ENCODE measurements around the gene TBPL1. TPM values are rescaled to one million over a fixed set of nuclear protein-coding genes. Genes with fewer than 3 reads are reported as not detected.

TBPL1 gene
- total RNA-seq, 1 donor from 2014 or later = 40.5 TPM

- H3K9me3 Mint-ChIP-seq = no peaks in the 10 kb centered on the region
- H3K27ac Mint-ChIP-seq = no peak overlapping the region
- no peaks in the 10 kb centered on the region for H3K27me3 Mint-ChIP-seq (ENCODE audit: insufficient read depth)
- peaks cover 32% of the 10 kb centered on the region for H3K36me3 Mint-ChIP-seq (ENCODE audit: low read depth)
- peaks cover 37% of the 10 kb centered on the region for H3K4me1 Mint-ChIP-seq (ENCODE audit: low read depth)
- no peak for DNase-seq (ENCODE audit: low spot score)
- intact Hi-C loops (cut with micrococcal nuclease) = loop anchor here (2.0 kb wide), 1 partner anchor 14 kb away; no protein-coding TSS in a partner anchor
- H3K4me3 Mint-ChIP-seq = no peak overlapping the region
These were observed 33.9 kb downstream of the TBPL1 start for GRCh38 chr6:133986942-133987341.

- Mint-ChIP-seq H3K9me3 (no peaks in the 10 kb centered on the region), H3K27me3 (ENCODE audit: insufficient read depth) (no peaks in the 10 kb centered on the region), H3K27ac (no peak overlapping the region), H3K4me1 (ENCODE audit: low read depth) (peaks cover 18% of the 10 kb centered on the region), H3K4me3 (no peak overlapping the region), H3K36me3 (ENCODE audit: low read depth) (peaks cover 18% of the 10 kb centered on the region)
- intact Hi-C loops (cut with micrococcal nuclease) = no loop called here
- no peak for DNase-seq (ENCODE audit: low spot score)
These were observed 36.5 kb downstream of the TBPL1 start for GRCh38 chr6:133989525-133989924.

DNA sequence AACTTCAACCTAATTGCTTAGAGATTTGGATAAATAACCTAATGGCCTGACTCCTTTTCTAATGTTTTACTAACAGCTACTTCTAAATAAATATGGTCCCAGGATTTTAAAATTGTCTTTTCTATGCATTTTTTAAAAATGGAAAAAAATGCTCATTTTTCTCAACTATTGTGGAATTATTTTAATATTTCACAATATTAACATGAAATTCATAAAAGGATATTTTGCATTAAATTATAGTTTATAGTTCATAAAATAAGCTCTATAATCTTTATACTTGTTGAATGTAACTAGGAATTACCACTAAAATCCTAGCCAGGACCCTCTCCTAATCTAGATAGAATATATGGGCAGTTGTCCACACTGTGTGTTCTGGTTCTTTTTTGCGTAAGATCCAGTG, 37.3 kb downstream of the TBPL1 start:
- intact Hi-C loops (cut with micrococcal nuclease) = no loop called here
- no peaks in the 10 kb centered on the region for H3K27me3 Mint-ChIP-seq (ENCODE audit: insufficient read depth)
- no peak for DNase-seq (ENCODE audit: low spot score)
- H3K4me1 Mint-ChIP-seq (ENCODE audit: low read depth) = peaks cover 17% of the 10 kb centered on the region
- peaks cover 14% of the 10 kb centered on the region for H3K36me3 Mint-ChIP-seq (ENCODE audit: low read depth)
- no peak overlapping the region for H3K4me3 Mint-ChIP-seq
- H3K27ac Mint-ChIP-seq = no peak overlapping the region
- H3K9me3 Mint-ChIP-seq = no peaks in the 10 kb centered on the region

- peaks cover 7% of the 10 kb centered on the region for H3K36me3 Mint-ChIP-seq (ENCODE audit: low read depth)
- no peaks in the 10 kb centered on the region for H3K27me3 Mint-ChIP-seq (ENCODE audit: insufficient read depth)
- H3K4me1 Mint-ChIP-seq (ENCODE audit: low read depth) = peaks cover 9% of the 10 kb centered on the region
- H3K27ac Mint-ChIP-seq = no peak overlapping the region
- H3K9me3 Mint-ChIP-seq = no peaks in the 10 kb centered on the region
- no peak overlapping the region for H3K4me3 Mint-ChIP-seq
- intact Hi-C loops (cut with micrococcal nuclease) = no loop called here
- DNase-seq (ENCODE audit: low spot score) = no peak
These were observed 38.1 kb downstream of the TBPL1 start for GRCh38 chr6:133991096-133991593.

DNA sequence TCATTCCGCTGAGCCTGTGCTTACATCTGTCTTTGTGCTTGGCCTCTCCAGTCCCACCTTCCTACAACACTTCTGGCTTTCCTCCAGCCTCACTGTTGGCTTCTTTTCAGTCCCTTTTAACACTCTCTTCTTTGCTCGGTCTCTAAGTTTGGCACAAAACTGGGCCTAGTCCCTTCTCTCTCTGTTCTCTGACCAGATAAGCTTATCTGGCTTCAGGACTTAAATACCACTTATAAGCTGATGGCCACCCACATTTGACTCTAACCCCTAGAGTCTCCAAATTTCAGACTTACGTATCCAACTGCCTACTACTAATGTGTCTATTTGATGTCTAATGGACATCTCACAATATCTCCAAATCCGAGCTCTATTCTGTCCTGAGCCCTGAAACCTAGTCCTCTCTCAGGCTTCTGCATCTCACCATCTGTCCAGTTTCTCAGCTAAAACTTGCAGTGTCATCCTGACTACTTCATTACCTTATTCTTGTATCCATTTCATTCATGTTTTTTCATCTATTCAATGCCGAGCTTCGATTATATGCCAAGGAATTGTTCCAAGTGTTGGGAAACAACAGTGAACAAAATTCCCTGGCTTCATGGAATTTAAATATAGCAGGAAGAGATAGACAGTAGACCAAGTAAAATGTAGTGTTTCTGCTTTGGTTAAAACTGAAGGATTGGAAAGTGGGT, 40.1 kb downstream of the TBPL1 start:
- Mint-ChIP-seq H3K4me3 (no peak overlapping the region), H3K9me3 (no peaks in the 10 kb centered on the region), H3K27me3 (ENCODE audit: insufficient read depth) (no peaks in the 10 kb centered on the region), H3K4me1 (ENCODE audit: low read depth) (no peaks in the 10 kb centered on the region), H3K27ac (no peak overlapping the region), H3K36me3 (ENCODE audit: low read depth) (peaks cover 4% of the 10 kb centered on the region)
- no peak for DNase-seq (ENCODE audit: low spot score)
- intact Hi-C loops (cut with micrococcal nuclease) = no loop called here

GRCh38 chr6:133995296-133995695, 42.3 kb downstream of the TBPL1 start:
- DNase-seq (ENCODE audit: low spot score) = no peak
- no peak overlapping the region for H3K4me3 Mint-ChIP-seq
- intact Hi-C loops (cut with micrococcal nuclease) = no loop called here
- H3K27ac Mint-ChIP-seq = no peak overlapping the region
- peaks cover 2% of the 10 kb centered on the region for H3K36me3 Mint-ChIP-seq (ENCODE audit: low read depth)
- H3K27me3 Mint-ChIP-seq (ENCODE audit: insufficient read depth) = no peaks in the 10 kb centered on the region
- no peaks in the 10 kb centered on the region for H3K4me1 Mint-ChIP-seq (ENCODE audit: low read depth)
- no peaks in the 10 kb centered on the region for H3K9me3 Mint-ChIP-seq

DNA sequence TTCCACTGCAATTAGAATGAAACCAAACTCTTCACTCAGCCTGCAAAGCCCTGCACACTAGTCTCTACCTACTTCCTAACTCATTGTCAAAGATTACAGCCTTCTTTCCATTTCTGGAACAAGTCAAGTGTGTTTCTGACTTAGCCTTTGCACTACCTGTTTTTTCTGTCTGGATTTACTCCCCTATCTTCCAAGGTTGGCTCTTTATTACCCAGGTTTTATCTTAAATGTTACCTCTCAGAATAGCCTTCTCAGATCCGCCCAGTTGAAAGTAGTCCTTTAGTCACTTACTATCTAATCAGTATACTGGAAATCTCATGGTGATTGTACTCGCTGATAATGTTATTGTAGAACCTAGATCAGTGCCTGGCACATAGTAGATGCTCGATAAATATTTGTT, 42.7 kb downstream of the TBPL1 start:
- no peak overlapping the region for H3K27ac Mint-ChIP-seq
- no peak overlapping the region for H3K4me3 Mint-ChIP-seq
- H3K27me3 Mint-ChIP-seq (ENCODE audit: insufficient read depth) = no peaks in the 10 kb centered on the region
- H3K4me1 Mint-ChIP-seq (ENCODE audit: low read depth) = no peaks in the 10 kb centered on the region
- H3K9me3 Mint-ChIP-seq = no peaks in the 10 kb centered on the region
- no peak for DNase-seq (ENCODE audit: low spot score)
- H3K36me3 Mint-ChIP-seq (ENCODE audit: low read depth) = no peaks in the 10 kb centered on the region
- intact Hi-C loops (cut with micrococcal nuclease) = no loop called here

DNA sequence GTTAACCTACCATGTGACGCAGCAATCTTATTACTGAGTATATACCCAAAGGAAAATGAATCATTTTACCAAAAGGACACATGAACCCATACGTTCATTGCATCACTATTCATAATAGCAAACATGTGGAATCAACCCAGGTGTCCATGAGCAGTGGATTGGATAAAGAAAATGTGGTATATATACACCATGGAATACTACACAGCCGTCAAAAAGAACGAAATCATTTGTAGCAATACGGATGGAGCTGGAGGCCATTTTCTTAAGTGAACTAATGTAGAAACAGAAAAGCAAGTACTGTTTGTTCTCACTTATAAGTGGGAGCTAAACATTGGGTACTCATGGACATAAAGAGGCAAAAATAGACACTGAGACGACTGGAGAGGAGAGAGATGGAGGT, 44.2 kb downstream of the TBPL1 start:
- Mint-ChIP-seq H3K27me3 (ENCODE audit: insufficient read depth) (peaks cover 1% of the 10 kb centered on the region), H3K9me3 (no peaks in the 10 kb centered on the region), H3K36me3 (ENCODE audit: low read depth) (no peaks in the 10 kb centered on the region), H3K4me1 (ENCODE audit: low read depth) (no peaks in the 10 kb centered on the region), H3K27ac (no peak overlapping the region), H3K4me3 (no peak overlapping the region)
- intact Hi-C loops (cut with micrococcal nuclease) = no loop called here
- DNase-seq (ENCODE audit: low spot score) = no peak

GRCh38 chr6:133999305-133999704, 46.3 kb downstream of the TBPL1 start:
- no peaks in the 10 kb centered on the region for H3K4me1 Mint-ChIP-seq (ENCODE audit: low read depth)
- H3K27ac Mint-ChIP-seq = no peak overlapping the region
- H3K4me3 Mint-ChIP-seq = no peak overlapping the region
- DNase-seq (ENCODE audit: low spot score) = no peak
- H3K9me3 Mint-ChIP-seq = no peaks in the 10 kb centered on the region
- H3K36me3 Mint-ChIP-seq (ENCODE audit: low read depth) = no peaks in the 10 kb centered on the region
- intact Hi-C loops (cut with micrococcal nuclease) = no loop called here
- H3K27me3 Mint-ChIP-seq (ENCODE audit: insufficient read depth) = peaks cover 8% of the 10 kb centered on the region

- H3K9me3 Mint-ChIP-seq = no peaks in the 10 kb centered on the region
- no peaks in the 10 kb centered on the region for H3K4me1 Mint-ChIP-seq (ENCODE audit: low read depth)
- H3K27me3 Mint-ChIP-seq (ENCODE audit: insufficient read depth) = peaks cover 8% of the 10 kb centered on the region
- intact Hi-C loops (cut with micrococcal nuclease) = no loop called here
- H3K4me3 Mint-ChIP-seq = no peak overlapping the region
- H3K36me3 Mint-ChIP-seq (ENCODE audit: low read depth) = no peaks in the 10 kb centered on the region
- H3K27ac Mint-ChIP-seq = no peak overlapping the region
- DNase-seq (ENCODE audit: low spot score) = no peak
These were observed 47.4 kb downstream of the TBPL1 start for GRCh38 chr6:134000443-134000842.

- H3K4me3 Mint-ChIP-seq = no peak overlapping the region
- intact Hi-C loops (cut with micrococcal nuclease) = no loop called here
- no peak for DNase-seq (ENCODE audit: low spot score)
- H3K36me3 Mint-ChIP-seq (ENCODE audit: low read depth) = no peaks in the 10 kb centered on the region
- H3K9me3 Mint-ChIP-seq = no peaks in the 10 kb centered on the region
- H3K4me1 Mint-ChIP-seq (ENCODE audit: low read depth) = no peaks in the 10 kb centered on the region
- H3K27ac Mint-ChIP-seq = no peak overlapping the region
- peaks cover 11% of the 10 kb centered on the region for H3K27me3 Mint-ChIP-seq (ENCODE audit: insufficient read depth)
These were observed 49.8 kb downstream of the TBPL1 start for GRCh38 chr6:134002821-134003220.

- Mint-ChIP-seq H3K4me1 (ENCODE audit: low read depth) (no peaks in the 10 kb centered on the region), H3K27me3 (ENCODE audit: insufficient read depth) (peaks cover 11% of the 10 kb centered on the region), H3K27ac (no peak overlapping the region), H3K4me3 (no peak overlapping the region), H3K36me3 (ENCODE audit: low read depth) (no peaks in the 10 kb centered on the region), H3K9me3 (no peaks in the 10 kb centered on the region)
- intact Hi-C loops (cut with micrococcal nuclease) = no loop called here
- DNase-seq (ENCODE audit: low spot score) = no peak
These were observed 50.5 kb downstream of the TBPL1 start for GRCh38 chr6:134003542-134003951.

DNA sequence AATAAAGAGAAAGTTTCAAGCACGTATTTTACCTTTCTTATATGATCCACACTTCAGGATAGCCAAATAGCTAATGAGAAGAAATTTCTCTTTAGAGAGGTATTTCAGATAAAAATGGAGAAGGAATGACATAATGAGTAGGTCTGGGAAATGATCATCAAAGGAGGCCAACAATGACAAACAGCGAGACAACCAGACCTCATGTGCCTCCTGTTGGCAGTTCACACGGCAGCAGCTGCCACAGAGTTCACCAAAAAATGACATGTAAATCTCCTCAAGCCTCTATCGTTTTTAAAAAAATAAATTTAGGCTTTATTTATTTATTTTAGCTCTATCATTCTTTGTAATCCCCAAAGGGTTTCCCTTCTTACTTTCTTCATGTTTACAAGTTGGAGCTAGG, 51.7 kb downstream of the TBPL1 start:
- H3K27ac Mint-ChIP-seq = no peak overlapping the region
- H3K27me3 Mint-ChIP-seq (ENCODE audit: insufficient read depth) = peaks cover 11% of the 10 kb centered on the region
- intact Hi-C loops (cut with micrococcal nuclease) = no loop called here
- no peaks in the 10 kb centered on the region for H3K9me3 Mint-ChIP-seq
- H3K4me1 Mint-ChIP-seq (ENCODE audit: low read depth) = no peaks in the 10 kb centered on the region
- no peak for DNase-seq (ENCODE audit: low spot score)
- no peak overlapping the region for H3K4me3 Mint-ChIP-seq
- no peaks in the 10 kb centered on the region for H3K36me3 Mint-ChIP-seq (ENCODE audit: low read depth)

- intact Hi-C loops (cut with micrococcal nuclease) = no loop called here
- Mint-ChIP-seq H3K36me3 (ENCODE audit: low read depth) (no peaks in the 10 kb centered on the region), H3K4me1 (ENCODE audit: low read depth) (peaks cover 3% of the 10 kb centered on the region), H3K9me3 (no peaks in the 10 kb centered on the region), H3K27ac (no peak overlapping the region), H3K4me3 (no peak overlapping the region), H3K27me3 (ENCODE audit: insufficient read depth) (peaks cover 11% of the 10 kb centered on the region)
- no peak for DNase-seq (ENCODE audit: low spot score)
These were observed 52.8 kb downstream of the TBPL1 start for GRCh38 chr6:134005800-134006199.
